Erythroblast (primary cell): ENCODE measurements around the gene SCLT1.

ENCODE experiments used
- GATA1 ChIP-seq: IDR thresholded peaks from 2 replicates; pipeline ENCODE4 v1.6.1; 2011; ENCODE audit warnings: low read depth, mild to moderate bottlenecking, control low read depth, low read length, moderate library complexity
- POLR2A ChIP-seq: IDR thresholded peaks from 2 replicates; pipeline ENCODE4 v1.6.1; 2011; ENCODE audit warnings: mild to moderate bottlenecking, low read length

DNA sequence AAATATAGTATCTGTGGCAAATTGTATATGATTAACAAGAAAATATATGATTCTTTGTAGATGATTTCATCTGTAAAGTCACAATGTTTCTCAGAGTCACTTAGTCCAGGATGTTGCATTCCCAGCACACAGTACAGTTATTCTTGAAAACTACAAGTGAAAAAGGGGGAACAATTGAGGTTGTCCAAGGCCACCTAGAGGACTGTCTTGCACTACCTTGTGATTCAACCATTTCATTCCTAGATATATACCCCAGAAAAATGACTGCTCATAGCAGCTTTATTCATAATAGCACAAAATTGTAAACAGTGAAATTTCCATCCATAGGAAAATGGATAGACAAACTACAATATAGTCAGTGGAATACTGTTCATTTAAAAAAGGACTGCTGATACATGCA, 18.6 kb upstream of the SCLT1 start:
- TF ChIP-seq POLR2A (no peak), GATA1 (no peak)
